ENCODE measurements around the gene CFAP77. TPM values are rescaled to one million over a fixed set of nuclear protein-coding genes. Genes with fewer than 3 reads are reported as not detected.

The CFAP77 gene
- total and polyA plus RNA-seq, 2 of the 4 experiments (the other 2 are of a cell fraction) = not detected

DNA sequence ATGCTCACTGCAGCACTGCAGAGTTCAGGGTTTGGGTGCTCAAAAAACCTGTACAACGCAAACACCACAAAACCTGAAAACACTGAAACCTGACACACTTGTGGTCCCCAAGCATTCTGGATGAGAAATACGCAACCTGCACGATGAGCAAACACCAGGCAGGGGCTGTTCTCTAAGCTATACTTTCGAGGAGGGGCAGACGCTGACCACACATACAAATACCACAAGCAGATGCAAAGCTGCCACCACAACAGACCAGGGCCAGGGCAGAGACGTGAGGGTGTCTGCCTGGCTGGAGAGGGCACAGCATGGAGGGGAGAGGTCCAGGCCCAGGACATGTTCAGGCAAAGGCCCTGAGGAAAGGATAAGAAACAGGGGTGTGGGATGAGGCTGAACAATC is 195.4 kb downstream of the CFAP77 start:
- H2BK15ac ChIP-seq (ENCODE audit: low read depth, low read length) = no peak overlapping the region
- no peak overlapping the region for H3K4me2 ChIP-seq (ENCODE audit: low read depth, low read length)
- no peaks in the 10 kb centered on the region for H3K27me3 ChIP-seq (ENCODE audit: control insufficient read depth, insufficient read depth, low read length)
- H4K20me1 ChIP-seq (ENCODE audit: insufficient read depth, low read length) = peaks cover 20% of the 10 kb centered on the region; the same call in 1 of the 2 replicates
- WGBS, 2 experiments (ENCODE audit: extremely low coverage in 2 of 2, insufficient read length in 1 of 2) = no CpG with 5 or more reads among the region's 6 CpGs
- H2AK5ac ChIP-seq (ENCODE audit: low read depth, low read length) = no peak overlapping the region
- dilution Hi-C loops (cut with HindIII; ENCODE audit: low sequenced_read_pairs, unreplicated experiment) (no loop called here), in situ Hi-C loops (cut with MboI; ENCODE audit: low sequenced_read_pairs) (no loop called here), intact Hi-C loops (cut with micrococcal nuclease) (no loop called here)
- H3K23ac ChIP-seq (ENCODE audit: low read depth, low read length) = no peak overlapping the region
- H4K5ac ChIP-seq (ENCODE audit: low read depth, low read length) = no peak overlapping the region
- ChIA-PET POLR2A (ENCODE audit: unreplicated experiment) (no interaction called here), CTCF (no interaction called here)
- peaks cover 25% of the 10 kb centered on the region for H3K36me3 ChIP-seq (ENCODE audit: control insufficient read depth, insufficient read depth, low read length)
- peaks cover 0 to 6% of the 10 kb centered on the region in 2 experiments; a peak in 2 of 4 replicates for H3K79me1 ChIP-seq (ENCODE audit: low read depth in 1 of 2, low read length in 2 of 2)
- H2AFZ ChIP-seq (replicated peaks; ENCODE audit: low read length, poor library complexity) = peak overlapping the region; percentile 5
- H4K91ac ChIP-seq (ENCODE audit: insufficient read depth, low read depth, low read length) = no peak overlapping the region
- H3K18ac ChIP-seq (ENCODE audit: low read depth, low read length) = no peak overlapping the region
- H2AK9ac ChIP-seq (replicated peaks; ENCODE audit: low read depth, low read length, poor library complexity) = no peak overlapping the region
- BruUV-seq (replicated peaks) = no TSS peak
- no peak overlapping the region for H2BK120ac ChIP-seq (ENCODE audit: low read depth, low read length)
- H3K9me1 ChIP-seq (ENCODE audit: insufficient read depth, low read length) = peaks cover 15% of the 10 kb centered on the region
- H3K4ac ChIP-seq (ENCODE audit: low read depth, low read length) = no peak overlapping the region
- H4K8ac ChIP-seq (ENCODE audit: low read depth in 2 of 2, low read length in 2 of 2) = no peak overlapping the region
- H3K4me1 ChIP-seq (ENCODE audit: control insufficient read depth, insufficient read depth, low read length) = peaks cover 7% of the 10 kb centered on the region
- DNase-seq = no peak
- H3K9me3 ChIP-seq (ENCODE audit: control insufficient read depth, insufficient read depth, low read length) = no peaks in the 10 kb centered on the region
- no peak overlapping the region for H2BK5ac ChIP-seq (ENCODE audit: low read depth, low read length, poor library complexity, severe bottlenecking)
- no peak overlapping the region for H3K9ac ChIP-seq (ENCODE audit: low read depth, low read length)
- H3K4me3 ChIP-seq (ENCODE audit: insufficient read depth, low read depth, low read length) = no peak overlapping the region
- TF ChIP-seq CEBPB (IDR thresholded peaks at IDR 0.05; ENCODE audit: low read depth, low read length) (no peak), MAFK (IDR thresholded peaks at IDR 0.05; ENCODE audit: low read depth, low read length) (no peak), SMC3 (IDR thresholded peaks at IDR 0.05; ENCODE audit: low read depth, low read length) (no peak), FOS (IDR thresholded peaks at IDR 0.05; ENCODE audit: low read depth, low read length) (no peak)
- no peak overlapping the region for H3K56ac ChIP-seq (ENCODE audit: extremely low read depth, insufficient read depth, low read length)
- no peak overlapping the region for H3K14ac ChIP-seq (replicated peaks; ENCODE audit: low read depth, low read length)
- H2BK20ac ChIP-seq (ENCODE audit: low read depth, low read length) = no peak overlapping the region
- ATAC-seq (ENCODE audit: low read depth) = no peak
- no peak overlapping the region for H3K27ac ChIP-seq (ENCODE audit: insufficient read depth, low read length)
